Endothelial cell (in vitro differentiated cells): Measurements from ENCODE around the gene FGF11. TPM values are rescaled to one million over a fixed set of nuclear protein-coding genes. Genes with fewer than 3 reads are reported as not detected.

ENCODE experiments used
- DNase-seq: peaks from one replicate; pipeline ENCODE4 v3.0.0; 2021; ENCODE audit warnings: low spot score
- H3K27ac Mint-ChIP-seq: one replicate; pipeline ENCODE4 v1.8.0; 2021; ENCODE audit warnings: mixed read lengths, inconsistent platforms; ENCODE audit not compliant: unreplicated experiment
- H3K27me3 Mint-ChIP-seq: one replicate; pipeline ENCODE4 v1.8.0; 2021; ENCODE audit warnings: mild to moderate bottlenecking, moderate library complexity, mixed read lengths, inconsistent platforms; ENCODE audit not compliant: unreplicated experiment
- H3K36me3 Mint-ChIP-seq: one replicate; pipeline ENCODE4 v1.8.0; 2021; ENCODE audit warnings: mild to moderate bottlenecking, low read depth, mixed read lengths, inconsistent platforms; ENCODE audit not compliant: unreplicated experiment
- H3K4me1 Mint-ChIP-seq: one replicate; pipeline ENCODE4 v1.8.0; 2021; ENCODE audit warnings: mild to moderate bottlenecking, mixed read lengths, inconsistent platforms; ENCODE audit not compliant: unreplicated experiment
- H3K4me3 Mint-ChIP-seq: one replicate; pipeline ENCODE4 v1.8.0; 2021; ENCODE audit warnings: mild to moderate bottlenecking, mixed read lengths, inconsistent platforms; ENCODE audit not compliant: unreplicated experiment
- H3K9me3 Mint-ChIP-seq: one replicate; pipeline ENCODE4 v1.8.0; 2021; ENCODE audit warnings: mixed read lengths, inconsistent platforms; ENCODE audit not compliant: unreplicated experiment
- total RNA-seq: library from RNA; stranded (reverse); fragmentation: NEBNext Ultra II Directional; extraction: Animal tissue kit (Norgen Biotek cat#: 25700); gene quantifications from one replicate; pipeline ENCODE4 v1.2.1, GENCODE V29; 2021; ENCODE audit not compliant: unreplicated experiment
- TF ChIP-seq, protein P1 (sequence below): fragments of 200-600 bp; sonication (generic); IDR thresholded peaks from one replicate; pipeline ENCODE4 v1.5.0; 2021; ENCODE audit warnings: antibody characterized with exemption; ENCODE audit not compliant: unreplicated experiment

Gene FGF11
- total RNA-seq, 1 donor from 2014 or later: 19.7 TPM

DNA sequence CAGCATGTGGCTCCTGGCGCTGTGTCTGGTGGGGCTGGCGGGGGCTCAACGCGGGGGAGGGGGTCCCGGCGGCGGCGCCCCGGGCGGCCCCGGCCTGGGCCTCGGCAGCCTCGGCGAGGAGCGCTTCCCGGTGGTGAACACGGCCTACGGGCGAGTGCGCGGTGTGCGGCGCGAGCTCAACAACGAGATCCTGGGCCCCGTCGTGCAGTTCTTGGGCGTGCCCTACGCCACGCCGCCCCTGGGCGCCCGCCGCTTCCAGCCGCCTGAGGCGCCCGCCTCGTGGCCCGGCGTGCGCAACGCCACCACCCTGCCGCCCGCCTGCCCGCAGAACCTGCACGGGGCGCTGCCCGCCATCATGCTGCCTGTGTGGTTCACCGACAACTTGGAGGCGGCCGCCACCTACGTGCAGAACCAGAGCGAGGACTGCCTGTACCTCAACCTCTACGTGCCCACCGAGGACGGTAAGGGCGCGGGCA is 31.0 kb upstream of the FGF11 start:
- peaks cover 28% of the 10 kb centered on the region for H3K4me1 Mint-ChIP-seq
- no peak overlapping the region for H3K4me3 Mint-ChIP-seq
- no peak overlapping the region for H3K27ac Mint-ChIP-seq
- TF ChIP-seq, protein P1, sequence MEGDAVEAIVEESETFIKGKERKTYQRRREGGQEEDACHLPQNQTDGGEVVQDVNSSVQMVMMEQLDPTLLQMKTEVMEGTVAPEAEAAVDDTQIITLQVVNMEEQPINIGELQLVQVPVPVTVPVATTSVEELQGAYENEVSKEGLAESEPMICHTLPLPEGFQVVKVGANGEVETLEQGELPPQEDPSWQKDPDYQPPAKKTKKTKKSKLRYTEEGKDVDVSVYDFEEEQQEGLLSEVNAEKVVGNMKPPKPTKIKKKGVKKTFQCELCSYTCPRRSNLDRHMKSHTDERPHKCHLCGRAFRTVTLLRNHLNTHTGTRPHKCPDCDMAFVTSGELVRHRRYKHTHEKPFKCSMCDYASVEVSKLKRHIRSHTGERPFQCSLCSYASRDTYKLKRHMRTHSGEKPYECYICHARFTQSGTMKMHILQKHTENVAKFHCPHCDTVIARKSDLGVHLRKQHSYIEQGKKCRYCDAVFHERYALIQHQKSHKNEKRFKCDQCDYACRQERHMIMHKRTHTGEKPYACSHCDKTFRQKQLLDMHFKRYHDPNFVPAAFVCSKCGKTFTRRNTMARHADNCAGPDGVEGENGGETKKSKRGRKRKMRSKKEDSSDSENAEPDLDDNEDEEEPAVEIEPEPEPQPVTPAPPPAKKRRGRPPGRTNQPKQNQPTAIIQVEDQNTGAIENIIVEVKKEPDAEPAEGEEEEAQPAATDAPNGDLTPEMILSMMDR: no peak
- no peak for DNase-seq
- H3K36me3 Mint-ChIP-seq: peaks cover 17% of the 10 kb centered on the region
- H3K27me3 Mint-ChIP-seq: peaks cover 13% of the 10 kb centered on the region
- no peaks in the 10 kb centered on the region for H3K9me3 Mint-ChIP-seq

DNA sequence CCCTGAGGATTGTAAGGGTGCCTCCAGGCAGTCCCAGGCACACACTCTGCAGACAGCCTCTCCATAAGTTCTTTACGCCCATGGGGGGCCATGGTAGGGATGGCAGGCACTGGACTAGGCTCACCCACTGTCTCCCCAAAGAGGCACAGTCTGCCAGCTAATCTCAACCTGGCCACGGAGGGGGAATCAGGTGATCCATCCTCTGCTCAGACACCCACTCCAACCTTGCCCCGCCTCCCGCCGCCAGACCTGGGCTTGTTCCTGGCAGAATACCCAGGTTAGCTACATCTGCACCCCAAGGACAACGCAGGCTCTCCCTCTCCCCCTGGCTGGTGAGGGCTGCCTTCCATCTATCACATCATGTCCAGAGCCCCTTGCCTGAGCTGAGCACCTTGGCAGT is 30.4 kb upstream of the FGF11 start:
- TF ChIP-seq, protein P1: no peak
- Mint-ChIP-seq H3K27me3 (peaks cover 13% of the 10 kb centered on the region), H3K4me3 (peak overlapping the region; percentile 29), H3K27ac (peak overlapping the region; percentile 63), H3K9me3 (no peaks in the 10 kb centered on the region), H3K36me3 (peaks cover 17% of the 10 kb centered on the region), H3K4me1 (peaks cover 28% of the 10 kb centered on the region)
- DNase-seq: no peak

DNA sequence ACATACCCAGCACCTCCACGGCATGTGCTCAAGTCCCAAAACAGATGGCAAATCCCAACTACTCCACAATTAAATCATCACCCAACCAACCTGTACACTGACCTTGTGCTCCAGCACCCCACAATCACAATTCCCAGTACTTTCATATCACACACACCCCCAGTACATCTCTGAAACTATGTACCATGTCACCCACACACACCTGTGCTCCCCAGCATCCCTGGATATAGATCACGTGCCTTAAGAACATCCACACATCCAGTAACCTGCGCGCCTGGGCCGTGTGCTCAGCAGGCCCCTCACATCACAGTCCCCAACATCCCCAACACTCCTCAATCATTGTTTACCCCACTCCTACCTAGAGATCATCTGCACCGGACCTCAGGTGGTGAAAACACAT is 29.6 kb upstream of the FGF11 start:
- H3K36me3 Mint-ChIP-seq: peaks cover 17% of the 10 kb centered on the region
- no peak for DNase-seq
- H3K4me3 Mint-ChIP-seq: peak overlapping the region; percentile 44
- peaks cover 28% of the 10 kb centered on the region for H3K4me1 Mint-ChIP-seq
- H3K27ac Mint-ChIP-seq: peak overlapping the region; percentile 63
- no peaks in the 10 kb centered on the region for H3K9me3 Mint-ChIP-seq
- peaks cover 13% of the 10 kb centered on the region for H3K27me3 Mint-ChIP-seq
- TF ChIP-seq, protein P1: no peak

DNA sequence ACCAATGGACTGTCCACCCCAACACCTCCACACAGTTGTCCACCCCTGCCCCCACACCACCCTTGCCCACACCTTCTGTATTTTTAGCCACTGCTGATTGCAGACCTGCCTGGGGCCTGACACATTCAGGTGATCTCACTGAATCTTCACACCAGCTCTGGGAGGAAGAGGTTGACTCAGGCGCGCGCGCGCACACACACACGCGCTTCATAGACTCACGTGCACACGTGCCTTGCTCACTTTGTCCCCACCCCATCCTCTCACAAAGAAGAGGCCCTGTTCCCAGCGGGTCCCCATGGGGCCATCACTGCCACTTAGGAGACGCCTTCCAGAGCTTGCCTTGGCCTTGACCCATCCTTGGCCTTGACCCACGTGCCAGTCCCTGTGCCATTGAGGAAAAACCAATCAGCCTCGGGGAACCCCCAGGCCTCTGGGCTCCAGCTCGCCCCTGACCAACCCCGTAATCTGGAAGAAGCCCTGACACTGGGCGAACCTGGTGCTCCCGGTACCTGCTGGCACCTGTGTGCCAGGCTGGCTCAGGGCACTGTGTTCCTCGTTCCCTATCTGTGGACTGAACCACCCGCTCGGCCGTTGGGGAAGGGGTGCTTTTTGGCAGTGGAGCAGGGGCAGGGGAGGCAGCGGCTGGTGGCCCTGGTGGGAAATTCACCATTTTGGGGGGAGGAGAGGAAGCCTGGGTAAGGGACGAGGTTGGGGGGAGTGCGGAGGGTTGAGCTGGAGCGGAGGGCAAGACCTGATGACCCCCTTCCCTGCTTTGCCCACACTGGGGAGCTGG is 28.5 kb upstream of the FGF11 start:
- Mint-ChIP-seq H3K4me1 (peaks cover 25% of the 10 kb centered on the region), H3K27me3 (peaks cover 11% of the 10 kb centered on the region), H3K27ac (no peak overlapping the region), H3K4me3 (no peak overlapping the region), H3K9me3 (no peaks in the 10 kb centered on the region), H3K36me3 (peaks cover 24% of the 10 kb centered on the region)
- no peak for DNase-seq
- TF ChIP-seq, protein P1: no peak

DNA sequence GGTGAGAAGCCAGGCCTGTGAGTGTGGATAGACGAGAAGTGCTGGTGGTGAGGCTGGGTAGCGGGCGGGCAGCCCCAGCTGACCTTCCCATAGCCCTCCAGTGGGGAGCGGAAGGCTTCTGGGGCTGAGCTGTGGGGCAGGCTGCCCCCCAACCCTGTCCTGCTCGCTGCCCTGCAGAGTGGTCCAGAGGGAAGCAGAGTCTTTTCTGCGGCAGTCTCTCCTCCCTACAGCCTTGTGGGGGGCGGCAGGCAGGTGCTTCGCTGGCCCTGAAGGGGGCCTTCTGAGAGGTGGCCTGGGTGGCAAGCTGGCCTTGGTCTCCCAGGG is 27.9 kb upstream of the FGF11 start:
- H3K9me3 Mint-ChIP-seq: no peaks in the 10 kb centered on the region
- peaks cover 29% of the 10 kb centered on the region for H3K36me3 Mint-ChIP-seq
- TF ChIP-seq, protein P1: no peak
- peaks cover 22% of the 10 kb centered on the region for H3K4me1 Mint-ChIP-seq
- no peak overlapping the region for H3K27ac Mint-ChIP-seq
- peaks cover 8% of the 10 kb centered on the region for H3K27me3 Mint-ChIP-seq
- no peak for DNase-seq
- H3K4me3 Mint-ChIP-seq: no peak overlapping the region
